Urinary bladder (tissue), 4 donors: ENCODE data around the gene FAM185A. TPM values are rescaled to one million over a fixed set of nuclear protein-coding genes. Genes with fewer than 3 reads are reported as not detected.
A peak's percentile ranks its signal among the peaks of the same experiment; 100 is the strongest.
"Not testable (repeated sequence)": the region's sequence is repeated elsewhere in the genome, so short reads cannot be mapped to it uniquely, and the experiment has no call there.

ENCODE experiments used
- DNase-seq: peaks from one replicate; pipeline ENCODE4 v3.0.0-alpha.2; 2015; ENCODE audit errors: extremely low spot score
- H3K27ac ChIP-seq: one replicate; pipeline ENCODE4 v1.5.1; 2013; ENCODE audit warnings: low read depth, mild to moderate bottlenecking, moderate library complexity
- H3K36me3 ChIP-seq: one replicate; pipeline ENCODE4 v1.6.1; 2013; ENCODE audit warnings: mild to moderate bottlenecking, moderate library complexity; ENCODE audit not compliant: insufficient read depth
- H3K4me1 ChIP-seq: one replicate; pipeline ENCODE4 v1.6.1; 2013; ENCODE audit warnings: mild to moderate bottlenecking, moderate library complexity; ENCODE audit not compliant: insufficient read depth
- H3K4me3 ChIP-seq: one replicate; pipeline ENCODE4 v1.5.1; 2013; ENCODE audit warnings: low read depth, low read length
- WGBS: extraction: QIAGEN DNeasy Blood & Tissue Kit; methylation state at CpG from one replicate; pipeline ENCODE4 v1.1.7; 2013; 5-methylcytosine and 5-hydroxymethylcytosine counted together
- polyA plus RNA-seq: library from polyadenylated mRNA; stranded (reverse); fragments of 200-250 nt; gene quantifications from one replicate; pipeline ENCODE4 v1.2.3, GENCODE V29; 2013
- total RNA-seq: library from RNA; depleted of rRNA; stranded (reverse); fragments of >200 nt; gene quantifications from one replicate; pipeline ENCODE4 v1.2.3, GENCODE V29; 2014
- donor health status: healthy with polysubstance abuse.
- donor health status: healthy.

The FAM185A gene
- total and polyA plus RNA-seq, 2 donors = 7.5 to 17.8 TPM

GRCh38 chr7:102794567-102794966, 45.8 kb downstream of the FAM185A start:
- DNase-seq, H3K36me3 ChIP-seq: not testable (repeated sequence)
- 73% methylated on average over 1 of the region's 1 CpG for WGBS

GRCh38 chr7:102795987-102796595, 47.3 kb downstream of the FAM185A start:
- WGBS = 89% methylated on average over 5 of the region's 6 CpGs
- H3K36me3 ChIP-seq, H3K4me1 ChIP-seq, H3K4me3 ChIP-seq, DNase-seq, H3K27ac ChIP-seq: not testable (repeated sequence)

More at GRCh38 chr7:102794567-102794966, 45.8 kb downstream of the FAM185A start:
- H3K27ac ChIP-seq, H3K4me1 ChIP-seq, H3K4me3 ChIP-seq: not testable (repeated sequence)

- no peak for DNase-seq
- WGBS = 89% methylated on average over 7 of the region's 7 CpGs
- Histone ChIP-seq H3K4me3 (no peak overlapping the region), H3K4me1 (no peaks in the 10 kb centered on the region), H3K27ac (no peak overlapping the region), H3K36me3 (peaks cover 2% of the 10 kb centered on the region)
These were observed 57.8 kb downstream of the FAM185A start for GRCh38 chr7:102806613-102807012.

GRCh38 chr7:102810916-102811315, 62.1 kb downstream of the FAM185A start:
- H3K36me3 ChIP-seq = peaks cover 4% of the 10 kb centered on the region
- H3K27ac ChIP-seq = no peak overlapping the region
- H3K4me3 ChIP-seq = no peak overlapping the region
- no peak for DNase-seq
- no peaks in the 10 kb centered on the region for H3K4me1 ChIP-seq

- H3K4me1 ChIP-seq = no peaks in the 10 kb centered on the region
- H3K36me3 ChIP-seq = peaks cover 4% of the 10 kb centered on the region
- H3K4me3 ChIP-seq = no peak overlapping the region
- peak overlapping the region; percentile 23 for H3K27ac ChIP-seq
- 47% methylated on average over 8 of the region's 8 CpGs for WGBS
- no peak for DNase-seq
These were observed 63.3 kb downstream of the FAM185A start for GRCh38 chr7:102811942-102812678.

GRCh38 chr7:102813191-102814024, 64.6 kb downstream of the FAM185A start:
- peak overlapping the region; percentile 38 for H3K27ac ChIP-seq
- H3K4me3 ChIP-seq = no peak overlapping the region
- no peak for DNase-seq
- 64% methylated on average over 2 of the region's 2 CpGs for WGBS
- peaks cover 4% of the 10 kb centered on the region for H3K36me3 ChIP-seq
- no peaks in the 10 kb centered on the region for H3K4me1 ChIP-seq

GRCh38 chr7:102814025-102814471, 65.2 kb downstream of the FAM185A start:
- no peak overlapping the region for H3K4me3 ChIP-seq
- H3K27ac ChIP-seq = no peak overlapping the region
- no peak for DNase-seq
- WGBS = 75% methylated on average over 4 of the region's 4 CpGs
- H3K4me1 ChIP-seq = no peaks in the 10 kb centered on the region
- peaks cover 4% of the 10 kb centered on the region for H3K36me3 ChIP-seq

GRCh38 chr7:102817616-102818573, 69.1 kb downstream of the FAM185A start:
- no peak for DNase-seq
- Histone ChIP-seq H3K4me3 (no peak overlapping the region), H3K27ac (no peak overlapping the region), H3K36me3 (peaks cover 7% of the 10 kb centered on the region), H3K4me1 (no peaks in the 10 kb centered on the region)
- WGBS = 84% methylated on average over 4 of the region's 4 CpGs

GRCh38 chr7:102819151-102819550, 70.4 kb downstream of the FAM185A start:
- Histone ChIP-seq H3K4me1 (no peaks in the 10 kb centered on the region), H3K36me3 (peaks cover 5% of the 10 kb centered on the region), H3K4me3 (no peak overlapping the region), H3K27ac (no peak overlapping the region)
- no peak for DNase-seq
- 60% methylated on average over 2 of the region's 2 CpGs for WGBS

- WGBS = 96% methylated on average over 2 of the region's 2 CpGs
- Histone ChIP-seq H3K4me3 (no peak overlapping the region), H3K4me1 (no peaks in the 10 kb centered on the region), H3K27ac (no peak overlapping the region), H3K36me3 (peaks cover 5% of the 10 kb centered on the region)
- DNase-seq = no peak
These were observed 73.4 kb downstream of the FAM185A start for GRCh38 chr7:102821994-102822747.

GRCh38 chr7:102823390-102824119, 74.8 kb downstream of the FAM185A start:
- no peak for DNase-seq
- 48% methylated on average over 6 of the region's 6 CpGs for WGBS
- Histone ChIP-seq H3K27ac (no peak overlapping the region), H3K36me3 (peaks cover 5% of the 10 kb centered on the region), H3K4me3 (no peak overlapping the region), H3K4me1 (no peaks in the 10 kb centered on the region)

GRCh38 chr7:102828286-102828685, 79.5 kb downstream of the FAM185A start:
- Histone ChIP-seq H3K36me3 (peaks cover 2% of the 10 kb centered on the region), H3K27ac (no peak overlapping the region), H3K4me1 (no peaks in the 10 kb centered on the region), H3K4me3 (no peak overlapping the region)
- WGBS = over 99% methylated on average over 2 of the region's 2 CpGs
- DNase-seq = no peak
